HG03571 (cell line): Measurements from ENCODE around the gene EIF4E3.

Experiments used
- ATAC-seq: cut with Tn5 transposase; IDR thresholded peaks from one replicate; pipeline ENCODE4 v1.9.1; 2021; ENCODE audit not compliant: unreplicated experiment

The EIF4E3 gene

DNA sequence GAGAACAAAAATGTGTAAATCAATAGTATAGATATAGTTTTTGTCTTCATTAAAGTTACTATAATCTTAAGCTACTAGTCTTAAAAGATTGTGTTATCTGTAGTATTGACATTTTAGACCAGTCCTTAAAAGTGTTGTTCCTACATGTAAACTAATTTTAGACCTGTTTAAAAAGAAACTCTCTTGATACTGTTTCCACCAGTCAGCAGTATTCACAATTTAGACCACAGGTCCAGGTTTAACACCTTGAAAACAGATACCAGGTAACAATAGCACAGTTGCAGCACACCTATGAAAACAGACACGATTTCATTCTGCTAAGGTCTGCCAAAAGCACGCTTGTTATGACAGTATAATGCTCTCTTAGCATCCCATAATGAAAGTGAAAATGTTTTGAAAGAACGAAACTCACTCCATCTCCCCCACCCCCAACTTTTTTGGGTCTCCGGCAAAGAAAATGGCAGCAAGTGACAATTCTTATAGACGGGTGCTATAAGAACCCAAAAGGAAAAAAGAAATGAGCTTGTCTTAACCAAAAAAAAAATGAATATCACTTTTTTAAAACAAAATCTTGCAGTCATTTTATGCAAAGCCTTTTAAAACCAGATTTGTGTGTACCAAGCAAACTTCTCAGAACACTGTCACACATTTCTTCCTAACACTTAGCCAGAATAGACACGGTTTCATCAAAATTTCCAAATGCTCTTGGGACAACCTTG, 1.6 kb downstream of the EIF4E3 start:
- ATAC-seq: no peak

DNA sequence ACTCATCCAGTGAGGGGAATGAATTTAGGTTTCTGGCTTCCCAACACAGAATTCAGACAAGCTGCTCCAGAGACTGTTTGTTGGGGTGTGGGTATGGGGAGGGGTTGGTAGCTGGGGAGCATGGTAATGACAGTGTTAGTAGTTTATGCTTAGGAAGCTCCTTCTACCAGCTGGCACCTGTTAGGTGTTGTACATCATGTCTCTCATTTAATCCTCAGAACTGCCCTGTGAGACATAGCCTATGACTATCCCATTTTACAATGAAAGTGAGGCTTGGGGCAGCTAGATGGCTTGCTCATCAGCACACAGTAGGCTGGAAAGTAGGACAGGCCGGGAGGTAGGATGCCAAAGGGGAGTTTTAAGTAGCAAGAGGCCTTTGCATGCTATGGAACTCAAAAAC, 2.5 kb downstream of the EIF4E3 start:
- ATAC-seq: no peak

DNA sequence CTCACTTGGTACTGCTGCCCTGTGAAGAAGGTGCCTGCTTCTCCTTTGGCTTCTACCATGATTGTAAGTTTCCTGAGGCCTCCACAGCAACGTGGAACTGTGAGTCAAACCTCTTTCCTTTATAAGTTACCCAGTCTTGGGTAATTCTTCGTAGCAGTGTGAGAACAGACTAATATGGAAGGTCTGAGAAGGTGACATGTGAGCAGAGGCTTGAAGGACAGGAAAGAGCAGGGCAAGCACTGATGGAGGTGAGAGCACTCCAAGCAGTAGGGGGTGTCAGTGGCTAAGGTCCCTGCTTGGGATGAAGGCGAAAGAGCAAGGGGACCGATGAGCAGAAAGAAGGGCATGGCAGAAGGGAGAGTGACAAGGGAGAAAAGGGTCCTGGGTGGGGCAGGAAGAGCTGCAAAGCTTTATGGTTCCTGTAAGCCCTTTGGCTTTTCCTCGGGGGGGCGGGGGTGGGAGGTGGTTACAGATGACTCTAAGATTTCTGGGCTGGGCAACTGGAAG, 3.5 kb downstream of the EIF4E3 start:
- ATAC-seq: no peak

DNA sequence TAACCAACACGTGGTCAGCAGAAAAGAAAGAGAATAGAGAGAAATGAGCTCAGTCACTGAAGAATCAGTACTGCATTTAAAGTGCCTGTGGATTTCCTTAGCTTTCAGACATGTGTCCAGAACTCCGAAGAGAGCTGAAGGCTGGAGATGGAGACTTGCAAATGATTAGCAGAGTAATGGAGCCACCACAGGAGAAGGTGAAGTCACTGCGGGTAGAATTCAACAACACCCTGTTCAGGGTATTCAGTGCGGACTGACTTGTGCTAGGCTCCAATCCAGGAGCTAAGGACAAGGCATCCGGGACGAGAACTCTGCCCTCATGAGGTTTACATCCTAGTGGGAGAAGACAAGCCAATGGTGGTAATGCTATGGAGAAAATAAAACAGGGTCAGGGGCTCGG, 4.2 kb downstream of the EIF4E3 start:
- ATAC-seq: no peak

DNA sequence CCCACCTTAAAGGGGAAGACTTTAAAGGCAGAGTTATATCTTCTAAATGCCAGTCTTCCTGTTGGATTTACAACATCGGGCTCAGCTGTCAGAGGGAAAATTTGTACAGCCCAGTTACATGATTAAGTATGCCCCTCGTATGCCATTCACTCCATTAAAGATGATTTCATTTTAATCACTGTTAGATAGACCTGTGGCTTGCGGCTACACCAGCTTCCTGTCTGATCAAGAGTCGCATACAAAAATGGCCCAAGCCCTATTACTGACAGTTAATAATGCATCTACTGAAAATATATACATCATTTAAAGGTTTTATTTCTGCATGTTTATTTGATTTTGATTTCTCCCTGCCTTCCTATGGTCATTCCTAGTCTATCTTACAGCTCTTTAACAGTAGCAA, 7.1 kb downstream of the EIF4E3 start:
- ATAC-seq: no peak

DNA sequence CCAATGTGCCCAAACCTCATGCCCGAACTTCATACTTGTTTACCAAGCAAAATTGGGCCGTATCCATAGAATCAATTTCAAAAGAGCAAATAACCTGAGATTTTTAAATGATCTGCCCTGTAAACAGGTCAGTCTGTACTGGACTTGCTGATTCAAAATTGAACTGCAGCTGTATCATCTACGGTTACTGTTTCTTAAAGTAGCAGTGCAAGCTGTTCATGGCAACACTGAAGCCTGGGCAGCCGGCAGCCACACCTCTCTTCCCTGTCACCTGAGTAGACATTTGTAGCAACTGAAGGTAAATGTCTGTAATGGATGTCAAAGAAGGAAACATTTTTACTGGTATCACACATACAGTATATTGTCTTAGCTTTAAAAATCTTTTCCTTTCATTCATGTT, 10.6 kb downstream of the EIF4E3 start:
- no peak for ATAC-seq

DNA sequence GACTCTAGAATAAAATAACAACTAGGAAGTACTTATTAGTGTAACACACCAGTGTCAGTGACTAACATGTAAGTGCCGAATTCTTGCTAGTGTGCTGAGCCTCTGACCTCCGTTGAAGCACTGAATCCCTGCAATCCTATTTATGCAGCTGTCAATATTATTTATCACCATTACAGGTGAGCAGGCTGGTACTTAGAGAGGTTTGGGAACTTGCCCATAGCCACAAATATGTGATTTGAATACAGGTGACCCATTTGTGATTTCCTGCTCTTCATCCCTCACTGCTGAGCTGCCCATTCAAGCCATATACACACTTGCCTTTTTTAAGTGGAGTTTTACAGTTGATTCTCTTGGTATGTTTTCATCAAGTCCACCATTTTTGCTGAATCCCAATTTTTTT, 12.2 kb downstream of the EIF4E3 start:
- ATAC-seq: no peak

DNA sequence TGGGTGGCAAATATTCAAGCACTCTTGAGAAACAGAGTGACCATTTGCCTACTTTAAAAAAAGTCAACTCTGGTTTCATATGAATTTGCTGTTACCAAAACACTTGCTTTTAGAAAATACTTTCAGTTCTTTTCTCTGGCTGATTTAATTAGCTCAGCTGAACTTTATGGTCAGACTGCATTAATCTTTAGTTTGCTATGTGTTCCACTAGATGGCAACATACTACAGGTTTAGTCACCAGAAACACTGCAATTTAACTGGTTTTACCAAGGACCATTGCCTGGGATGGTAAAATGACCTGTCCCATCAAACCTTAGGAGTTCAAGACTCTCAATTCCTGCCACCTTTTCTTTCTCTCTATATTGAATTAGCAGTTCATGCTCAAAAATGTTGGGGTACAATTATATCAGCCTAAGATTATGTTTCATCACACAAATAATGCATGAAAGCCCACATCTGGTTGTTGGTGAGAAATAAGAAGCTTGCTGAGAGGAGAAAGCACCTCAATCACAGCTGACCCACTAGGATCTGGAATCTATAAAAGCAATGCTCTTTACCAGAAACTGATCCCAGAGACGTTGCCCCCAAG, 14.2 kb downstream of the EIF4E3 start:
- no peak for ATAC-seq

DNA sequence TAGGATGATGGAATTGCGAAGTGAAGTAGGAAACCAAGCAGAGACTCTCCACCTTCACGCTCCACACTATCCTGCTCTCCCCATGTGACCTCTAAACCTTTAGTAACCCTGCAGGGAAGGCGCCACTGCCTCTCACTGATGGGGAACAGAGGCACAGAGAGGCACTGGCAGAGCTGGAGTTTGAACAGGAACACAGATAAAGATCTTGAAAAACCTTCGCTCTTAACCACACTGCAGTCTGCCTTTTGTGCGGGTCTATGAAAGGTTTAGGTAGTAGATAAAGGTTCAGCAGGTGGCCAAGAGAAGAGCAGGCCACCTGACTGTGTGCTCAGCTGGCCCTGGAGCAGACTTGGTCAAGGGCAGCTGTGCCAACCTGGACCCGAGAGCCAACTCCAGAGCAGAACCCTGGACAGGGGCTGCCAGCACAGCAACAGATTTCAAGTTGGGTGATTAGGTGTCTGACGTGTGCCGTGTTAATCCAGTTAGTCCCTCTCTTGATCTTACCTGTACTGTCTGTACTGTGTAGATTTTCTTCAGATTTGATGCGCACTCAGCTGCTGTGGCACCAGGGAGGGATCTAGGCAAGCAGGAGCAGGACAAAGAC, 15.2 kb downstream of the EIF4E3 start:
- ATAC-seq: no peak

DNA sequence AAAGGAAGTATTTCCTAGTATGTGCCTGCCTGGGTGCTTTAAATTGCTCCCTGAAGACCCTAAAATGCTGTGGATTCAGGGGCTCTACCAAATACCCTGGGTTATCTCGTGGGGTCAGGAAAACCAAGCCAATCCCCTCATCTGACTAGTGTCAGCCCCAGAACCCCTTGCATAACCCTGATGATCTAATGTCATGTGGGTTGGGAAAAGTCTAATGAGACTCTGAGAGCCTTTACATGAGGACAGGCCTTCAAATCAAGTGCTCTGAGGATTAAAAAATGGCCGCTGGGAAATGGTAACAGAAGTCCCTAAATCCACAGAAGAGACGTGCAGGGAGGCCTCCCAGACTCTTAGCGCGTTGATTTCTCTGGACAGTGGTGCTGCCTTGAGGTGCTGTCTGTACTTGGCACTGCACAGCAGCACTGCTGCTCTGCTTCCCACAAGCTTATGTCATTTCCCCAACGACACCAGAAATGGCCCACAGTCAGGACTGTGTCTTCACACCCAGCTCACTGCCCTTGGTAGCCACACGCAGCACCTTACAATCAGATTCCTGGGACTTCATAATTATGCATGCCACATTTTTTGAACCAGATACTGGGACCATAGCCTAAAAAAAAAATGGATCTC, 16.6 kb downstream of the EIF4E3 start:
- ATAC-seq: no peak

DNA sequence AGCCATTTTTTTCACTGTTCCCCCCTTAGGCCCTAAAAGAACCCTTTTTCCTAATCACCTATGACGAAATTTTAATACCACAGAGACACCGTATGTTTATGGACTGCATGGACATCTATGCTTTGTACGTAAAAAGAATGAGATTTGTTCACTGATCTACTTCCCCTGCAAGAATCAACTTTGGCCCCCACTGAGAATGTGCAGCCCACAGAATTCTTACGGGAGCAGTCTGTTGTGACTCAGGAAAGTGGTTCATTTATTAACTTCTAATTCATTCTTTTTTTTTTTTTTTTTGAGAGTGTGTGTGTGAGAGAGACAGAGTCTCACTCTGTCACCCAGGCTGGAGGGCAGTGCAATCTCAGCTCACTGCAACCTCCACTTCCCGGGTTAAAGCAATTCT, 17.6 kb downstream of the EIF4E3 start:
- no peak for ATAC-seq

DNA sequence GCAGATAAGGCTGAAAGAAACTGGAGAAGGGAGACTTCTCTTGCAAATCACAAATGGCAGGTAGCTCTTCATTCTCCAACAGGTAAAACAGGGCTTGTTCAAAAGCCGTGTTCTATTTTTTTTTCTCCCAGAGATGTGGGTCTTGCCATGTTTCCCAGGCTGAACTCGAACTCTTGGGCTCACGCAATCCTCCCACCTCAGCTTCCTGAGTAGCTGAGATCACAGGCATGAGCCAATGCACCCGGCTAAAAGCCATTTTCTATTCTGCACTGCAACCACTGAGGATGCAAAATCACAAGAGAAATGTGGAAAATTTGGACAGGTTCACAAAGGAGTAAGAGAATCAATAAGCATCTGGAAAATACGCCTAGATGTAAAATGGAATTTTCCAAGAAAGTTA, 19.5 kb downstream of the EIF4E3 start:
- ATAC-seq: no peak

DNA sequence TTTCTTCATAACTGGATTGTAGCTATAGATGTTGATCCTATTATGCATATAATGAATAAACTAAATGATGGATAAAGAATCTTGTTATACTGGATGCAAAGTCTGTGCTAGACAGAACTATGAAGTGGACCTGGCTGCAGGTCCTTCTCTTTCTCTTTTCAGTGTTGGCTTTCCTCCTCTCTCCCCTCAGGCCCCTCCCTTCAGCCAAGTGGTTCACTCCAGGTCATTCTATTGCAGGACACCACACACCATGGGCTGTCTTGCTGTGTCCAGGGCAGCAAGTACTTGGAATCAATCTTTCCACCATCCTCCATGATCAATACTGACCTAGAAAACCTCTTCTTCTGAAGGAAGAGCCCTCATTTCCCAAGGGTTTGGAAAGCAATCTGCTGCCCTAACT, 20.3 kb downstream of the EIF4E3 start:
- ATAC-seq: no peak

DNA sequence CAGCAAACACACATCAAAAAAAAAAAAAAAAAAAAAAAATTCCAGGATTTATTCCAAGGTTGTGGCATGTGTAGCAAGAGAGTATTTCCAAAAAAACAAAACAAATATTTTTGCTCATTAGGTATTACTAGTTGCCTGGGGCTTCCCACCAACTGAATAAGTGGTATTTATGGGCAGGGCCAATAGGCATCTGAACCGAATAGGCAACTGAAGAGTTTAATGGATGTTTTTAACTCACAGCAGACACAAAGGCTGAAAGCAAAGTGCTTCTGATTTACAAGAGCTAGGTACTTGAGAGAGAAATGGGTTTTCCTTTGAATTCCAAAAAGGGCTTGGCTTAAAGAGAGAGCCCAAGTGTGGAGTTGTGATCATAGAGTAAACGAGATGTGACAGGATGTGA, 21.4 kb downstream of the EIF4E3 start:
- ATAC-seq: no peak

DNA sequence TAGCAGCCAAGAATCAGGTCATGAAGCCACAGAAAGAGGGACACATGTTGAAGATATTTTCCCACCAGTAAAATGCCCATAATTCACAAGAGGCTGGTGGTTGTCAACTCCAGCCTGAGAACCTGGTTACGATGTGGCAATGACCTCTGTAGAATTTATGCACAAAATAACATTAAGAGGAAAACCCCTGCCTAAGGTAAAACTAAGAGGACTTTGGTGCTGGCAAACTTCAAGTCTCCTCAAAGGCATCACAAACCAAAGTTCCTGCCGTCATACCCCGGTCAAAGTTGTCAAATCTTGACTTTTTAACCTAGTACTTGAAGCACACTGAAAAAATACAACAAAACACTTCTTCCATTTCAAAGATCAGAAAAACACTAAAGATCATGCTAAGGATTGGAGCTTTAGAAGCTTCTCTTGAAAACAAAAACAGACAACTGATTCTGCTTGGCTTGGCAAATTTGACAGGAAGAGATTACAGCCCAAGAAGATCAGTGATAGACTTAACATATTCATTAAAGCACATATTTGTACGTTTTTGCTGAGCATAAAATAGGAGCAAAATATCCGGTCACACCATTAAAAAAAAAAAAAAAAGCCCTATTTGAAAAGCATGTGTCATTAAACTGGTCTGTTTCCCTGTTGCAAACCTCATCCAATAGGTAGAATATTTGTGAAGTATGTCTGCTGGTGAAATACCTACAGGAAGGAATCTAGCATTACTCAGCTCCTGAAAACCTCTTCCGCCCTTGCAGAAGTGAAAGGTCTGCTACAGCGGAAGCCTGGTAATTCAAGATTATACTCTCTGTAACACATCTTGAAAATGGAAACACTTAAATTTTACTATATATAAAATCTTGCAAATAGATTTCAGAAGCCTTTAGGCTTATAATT, 22.8 kb downstream of the EIF4E3 start:
- ATAC-seq: no peak

DNA sequence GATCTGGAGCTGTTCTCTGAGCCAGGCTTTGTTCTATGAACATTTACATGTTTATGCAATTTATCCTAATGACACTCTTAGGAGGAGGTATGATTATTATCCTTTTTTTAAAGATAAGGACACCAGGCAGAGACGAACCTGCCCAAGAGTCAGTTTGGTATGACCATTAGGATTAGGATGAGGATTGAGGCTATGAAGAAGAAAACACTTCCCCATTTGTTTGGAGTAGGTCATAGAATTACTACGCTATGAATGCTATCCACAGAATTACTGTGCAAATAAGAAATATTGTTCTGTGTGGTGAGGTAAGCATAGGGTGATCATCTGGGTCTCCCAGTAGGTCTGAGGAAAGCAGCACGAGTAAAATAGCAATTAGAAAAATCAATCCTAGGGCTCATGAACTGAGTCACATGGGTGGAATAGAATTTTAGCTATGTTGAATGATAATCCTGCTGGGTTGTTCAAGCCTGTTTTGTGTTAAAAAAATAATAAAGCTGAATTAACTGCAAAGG, 23.9 kb downstream of the EIF4E3 start:
- no peak for ATAC-seq

DNA sequence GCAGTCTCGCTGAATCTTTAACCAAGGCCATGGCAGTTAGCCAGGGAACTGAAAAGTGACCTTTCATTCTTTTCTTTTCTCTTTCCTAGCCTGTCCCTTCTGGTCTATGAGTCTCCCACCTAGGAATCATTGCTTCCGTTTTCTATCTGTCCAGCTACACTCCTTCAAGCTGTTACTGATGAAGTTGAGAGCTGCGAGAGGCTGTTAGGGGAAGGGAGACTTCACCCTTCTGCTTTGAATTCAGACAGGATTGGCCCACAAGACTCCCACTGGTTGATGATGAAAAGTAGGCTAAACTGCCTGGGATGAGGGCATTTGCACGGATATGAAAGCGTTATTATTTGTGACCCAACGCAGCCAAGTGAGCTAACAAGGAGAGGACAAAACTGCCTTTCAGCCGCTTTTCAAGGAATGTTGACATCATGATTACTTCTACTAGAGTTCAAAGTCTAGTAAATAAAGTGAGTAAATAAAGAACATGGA, 30.2 kb downstream of the EIF4E3 start:
- ATAC-seq: no peak

DNA sequence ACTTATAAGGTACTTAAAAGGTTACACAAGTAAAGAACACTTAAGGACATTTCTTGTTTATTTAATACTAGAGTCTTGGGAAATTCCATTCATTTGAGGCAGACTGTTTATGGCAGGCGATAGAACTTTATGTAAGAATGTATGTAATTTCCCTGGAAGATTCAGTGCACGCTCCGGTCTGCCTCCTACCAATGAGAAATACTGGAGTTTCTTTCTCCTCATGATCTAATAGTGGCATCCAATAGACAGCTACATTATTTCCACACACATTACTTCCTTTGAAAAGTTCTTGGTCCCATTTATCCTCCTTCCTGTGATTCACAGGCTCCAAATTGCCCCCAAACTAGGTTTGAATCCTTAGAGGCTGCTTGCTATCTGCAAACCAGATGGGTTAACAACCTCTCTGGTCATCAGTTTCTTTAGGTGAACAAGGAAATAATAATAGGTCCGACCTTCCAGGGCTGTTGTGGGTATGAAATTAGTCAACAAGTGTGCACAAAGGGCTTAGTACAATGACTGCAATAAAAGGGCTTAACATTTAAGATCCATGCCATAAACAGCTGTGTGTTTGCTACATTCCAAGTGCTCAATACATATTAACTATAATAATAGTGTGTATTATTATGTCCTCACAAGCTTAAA, 30.7 kb downstream of the EIF4E3 start:
- ATAC-seq: no peak

DNA sequence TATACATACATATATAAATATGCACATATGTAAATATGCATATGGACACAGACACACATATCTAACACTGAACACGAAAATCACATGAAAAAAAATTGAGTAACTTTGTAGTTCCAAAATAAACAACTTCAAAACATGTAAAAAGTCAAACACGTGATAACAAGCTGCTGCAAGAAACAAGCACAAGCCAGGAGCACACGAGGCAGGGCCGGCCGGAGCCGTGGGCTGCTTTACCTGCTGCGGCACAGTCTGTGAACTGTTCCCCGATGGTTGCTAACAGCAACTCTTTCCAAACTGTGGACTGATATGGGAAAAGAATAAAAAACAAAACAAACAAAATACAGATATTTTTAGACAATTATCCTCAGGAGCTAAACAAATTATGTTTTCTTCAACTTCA, 31.6 kb downstream of the EIF4E3 start:
- ATAC-seq: no peak

DNA sequence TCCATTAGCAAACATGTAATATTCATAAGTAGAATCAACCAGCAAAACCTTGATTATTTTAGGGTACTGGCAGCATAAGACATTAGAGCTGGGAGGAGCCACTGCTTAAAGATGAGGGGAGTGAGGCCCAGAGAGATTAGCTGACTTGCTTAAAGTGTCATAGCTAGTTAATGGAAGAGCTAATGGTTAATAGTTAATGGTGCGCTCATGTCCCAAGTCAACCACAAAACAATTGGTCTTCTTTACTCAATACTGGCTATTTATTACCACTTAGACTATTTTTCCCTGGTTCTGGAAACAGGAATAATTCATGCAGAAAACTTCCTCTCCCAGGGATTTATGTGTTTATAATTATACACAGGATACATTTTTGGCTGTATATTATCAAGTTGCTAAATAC, 33.1 kb downstream of the EIF4E3 start:
- no peak for ATAC-seq
